Measurements from ENCODE around the gene L1CAM.
A peak's percentile ranks its signal among the peaks of the same experiment; 100 is the strongest.

The L1CAM gene

DNA sequence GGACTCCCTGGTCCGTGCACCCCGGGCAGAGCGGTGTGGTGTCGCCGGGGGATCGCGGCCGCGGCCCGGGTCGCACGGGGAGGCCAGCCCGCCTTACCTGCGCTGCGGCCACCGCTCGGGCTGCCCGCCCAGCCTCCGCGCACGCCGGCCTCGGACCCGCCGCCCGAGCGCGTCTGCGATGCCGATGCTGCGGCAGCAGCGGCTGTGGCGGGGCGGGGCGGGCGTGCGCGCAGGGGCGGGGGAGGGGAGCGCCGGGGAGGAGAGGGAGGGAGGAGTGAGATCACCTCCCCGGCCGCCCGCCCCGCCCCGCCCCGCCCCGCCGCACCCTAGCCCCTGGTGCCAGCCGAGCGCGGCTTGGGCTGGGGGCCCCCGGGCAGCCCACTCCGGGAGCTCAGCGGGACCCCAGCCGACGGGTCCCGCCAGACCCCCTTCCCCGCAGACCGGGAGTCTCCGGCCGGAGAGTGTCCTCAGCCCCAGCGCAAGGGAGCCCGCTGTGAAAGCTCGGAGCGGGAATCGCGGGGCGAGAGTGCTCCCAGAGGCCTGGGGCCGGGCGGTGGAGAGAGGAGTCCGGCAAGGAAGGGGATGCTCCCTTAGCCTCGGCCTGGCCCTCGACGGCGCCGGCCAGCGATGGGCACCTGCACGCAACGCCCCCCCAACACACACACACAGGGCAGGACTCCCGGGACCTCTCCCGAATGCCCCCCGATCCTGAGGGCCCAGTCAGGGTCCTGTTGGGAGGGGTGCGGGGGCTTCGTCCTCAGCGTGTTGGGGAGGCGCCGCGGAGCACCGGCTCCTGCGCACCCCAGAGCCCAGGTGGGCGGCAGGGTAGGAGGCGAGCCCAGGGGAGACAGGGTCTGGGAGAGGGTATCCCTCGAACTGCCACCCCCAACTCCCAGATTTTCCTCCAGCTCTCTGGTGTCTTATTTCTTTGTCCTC, at the start of gene L1CAM:
TSS of gene L1CAM (minus strand) at position 206 of the 936 bp plus-strand sequence. CDS start 10,337 bp downstream, outside the sequence.
- DNase-seq: no peak

- no peak for DNase-seq
Measured at GRCh38 chrX:153935326-153935851, 49.4 kb upstream of the L1CAM start.

DNA sequence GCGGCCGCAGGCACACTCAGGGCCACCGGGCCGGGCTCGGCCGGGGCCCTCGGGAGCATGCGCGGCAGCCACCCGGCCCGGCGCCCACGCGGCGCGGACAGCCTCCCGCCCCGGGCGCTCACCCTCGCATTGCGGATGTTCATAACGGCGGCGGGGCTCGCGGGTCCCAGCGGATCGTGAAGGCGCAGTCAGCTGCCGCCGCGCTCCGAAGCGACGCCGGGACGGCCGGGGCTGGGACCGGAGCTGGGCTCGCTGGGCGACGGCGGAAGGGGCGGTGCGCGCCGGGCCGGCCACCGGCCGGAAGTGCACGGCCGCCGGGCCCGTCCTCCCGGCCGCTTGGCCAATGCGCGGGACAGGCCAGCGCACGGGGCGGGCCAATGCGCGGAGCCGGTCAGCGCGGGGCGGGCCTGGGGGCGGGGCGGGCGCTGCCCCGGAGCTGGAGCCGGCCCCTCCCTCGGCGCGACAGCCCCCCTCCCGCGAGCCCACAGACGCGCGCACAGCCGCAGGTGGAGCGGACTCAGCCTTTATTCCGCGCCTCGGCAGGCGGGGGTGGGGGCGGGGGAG, 48.9 kb upstream of the L1CAM start, which contains the start of gene NAA10:
TSS of gene NAA10 (minus strand) at position 276 of the 564 bp plus-strand sequence. CDS start at position 143, 133 bp downstream.
- peak; percentile 65 for DNase-seq

DNA sequence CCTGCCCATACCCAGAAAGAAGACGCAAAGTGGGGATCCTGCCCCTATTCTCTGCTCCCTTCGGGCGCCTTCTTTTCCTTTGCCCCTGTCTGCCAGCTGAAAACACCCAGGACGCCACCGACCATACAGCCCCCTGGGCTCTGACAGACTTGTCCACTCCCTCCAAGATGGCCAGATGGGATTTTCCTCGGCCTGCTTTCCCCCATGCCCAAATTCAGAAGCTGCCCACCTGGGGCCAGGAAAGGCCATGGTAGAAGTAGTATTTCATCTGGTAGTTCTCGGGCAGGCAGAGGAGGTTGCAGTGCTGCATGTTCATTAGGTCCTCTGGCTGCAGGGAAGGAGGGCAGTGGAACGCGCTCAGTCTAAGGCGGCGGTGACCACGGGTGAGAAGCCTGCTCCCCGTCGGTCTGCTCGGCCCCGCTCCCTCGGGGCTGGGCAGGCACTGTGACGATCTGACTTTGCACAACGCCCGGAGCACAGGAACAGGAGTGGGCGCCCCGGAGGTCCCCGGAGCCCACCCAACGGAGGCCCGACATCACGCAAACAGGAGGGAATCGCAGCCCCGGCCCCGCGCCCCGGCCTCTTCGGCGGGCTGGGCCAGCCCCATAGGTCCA, 48.3 kb upstream of the L1CAM start:
- DNase-seq: no peak

DNA sequence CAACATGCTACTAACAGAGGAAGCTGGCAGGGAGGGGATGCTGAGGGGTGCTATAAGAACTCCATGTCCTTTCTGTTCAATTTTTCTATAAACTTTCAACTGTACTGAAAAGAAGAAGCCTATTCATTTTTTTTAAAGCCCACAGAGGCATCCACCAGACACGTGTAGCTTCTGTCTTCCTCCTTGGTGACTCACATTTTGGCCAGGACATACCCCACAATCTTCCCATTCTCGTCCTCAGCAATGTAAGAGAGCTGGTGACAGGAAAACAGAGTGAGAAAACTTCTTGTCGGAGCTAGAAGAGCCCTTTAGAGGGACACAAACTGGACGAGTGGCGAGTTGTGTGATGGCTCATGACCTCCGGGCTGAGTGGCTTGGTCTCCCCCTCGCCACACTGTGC, 47.8 kb upstream of the L1CAM start:
- DNase-seq: no peak

DNA sequence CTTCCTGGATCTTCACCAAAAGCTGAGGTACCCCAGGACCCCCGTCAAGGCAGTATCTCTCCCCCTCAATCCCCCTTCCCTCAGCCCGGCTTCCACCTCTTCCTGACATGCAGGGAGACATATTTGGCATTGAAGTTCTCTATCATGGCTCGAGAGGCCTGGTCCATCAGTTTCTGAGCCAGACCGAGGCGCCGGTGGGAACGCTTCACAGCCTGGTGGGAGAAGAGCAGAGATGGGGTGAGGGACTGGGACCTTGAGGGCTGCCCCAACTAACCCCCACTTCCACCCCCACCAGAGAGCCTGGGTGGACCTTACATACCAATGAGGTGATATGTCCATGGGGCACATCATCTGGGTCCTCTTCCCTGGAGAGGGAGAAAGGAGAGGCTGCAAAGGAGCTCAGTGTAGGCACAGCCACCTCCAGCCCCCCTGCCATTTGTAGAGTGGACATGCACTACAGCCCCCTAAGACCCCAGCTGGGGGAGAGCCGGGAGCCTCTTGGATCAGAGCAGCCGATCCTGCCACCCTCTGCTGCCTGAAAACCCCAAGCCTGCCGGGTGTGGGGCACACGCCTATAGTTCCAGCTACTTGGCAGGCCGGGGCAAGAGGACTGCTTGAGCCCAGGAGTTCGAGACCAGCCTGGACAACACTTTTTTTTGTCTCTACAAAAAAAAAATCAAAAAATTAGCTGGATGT, 46.4 kb upstream of the L1CAM start:
- DNase-seq: no peak

DNA sequence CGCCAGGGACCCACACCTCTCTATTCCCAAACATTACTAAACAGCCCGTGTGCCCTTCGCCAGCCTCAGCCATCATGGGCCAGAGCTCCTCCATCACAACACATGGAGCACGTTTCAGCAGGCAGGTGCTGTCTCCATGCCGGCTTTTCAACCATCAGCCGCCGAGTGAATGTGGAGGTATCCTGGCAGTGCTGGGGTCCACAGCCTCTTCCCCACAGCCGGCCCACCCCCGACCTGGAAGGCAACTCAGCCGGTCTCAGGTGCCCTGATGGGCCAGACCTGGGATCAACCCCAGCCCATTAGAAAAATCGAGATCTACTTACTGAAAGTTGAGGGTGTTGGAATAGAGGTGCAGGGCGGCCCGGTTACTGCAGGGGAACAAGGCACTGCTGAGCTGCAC, 45.8 kb upstream of the L1CAM start:
- no peak for DNase-seq

DNA sequence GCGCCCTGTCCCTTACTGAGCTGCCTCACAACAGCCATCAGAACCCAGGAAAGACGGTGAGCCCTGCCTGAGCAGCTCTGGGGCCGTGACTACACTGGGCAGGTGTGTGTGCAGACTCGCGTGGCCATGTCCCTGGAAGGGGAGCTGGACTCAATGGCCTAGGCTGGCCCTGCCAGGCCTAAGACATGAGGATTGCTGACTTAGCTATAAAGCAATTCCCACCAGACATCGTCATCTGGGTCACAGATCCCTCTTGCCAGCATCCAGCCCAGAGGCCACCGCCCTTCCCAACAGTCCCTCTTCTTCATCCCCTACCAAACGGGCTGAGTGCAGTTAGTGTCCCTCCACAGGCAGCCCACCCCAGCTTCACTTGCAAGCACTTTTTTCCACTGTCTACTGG, 45.2 kb upstream of the L1CAM start:
- DNase-seq: no peak

- DNase-seq: no peak
Measured at GRCh38 chrX:153930011-153930910, 44.3 kb upstream of the L1CAM start.

DNA sequence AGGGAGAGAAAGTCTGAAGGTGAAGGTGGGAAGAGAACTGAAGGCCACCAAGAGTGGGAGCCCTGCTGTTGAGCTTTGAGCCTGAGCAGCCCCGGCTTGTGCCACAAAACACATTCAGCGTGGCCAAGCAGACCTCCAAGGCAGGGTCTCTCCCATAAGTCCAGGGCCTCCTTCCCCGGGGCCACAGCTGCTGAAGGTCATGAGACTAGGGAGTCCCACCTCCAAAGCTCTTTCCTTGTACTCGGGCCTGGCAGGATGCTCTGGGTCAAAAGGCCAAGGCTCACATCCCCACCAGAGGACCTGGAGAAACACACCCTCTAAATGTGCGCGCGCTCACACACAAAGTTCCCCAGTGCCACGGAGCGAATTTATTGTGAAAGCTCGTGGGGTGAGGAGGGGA, 43.6 kb upstream of the L1CAM start:
- DNase-seq: no peak

GRCh38 chrX:153928846-153929245, 42.9 kb upstream of the L1CAM start:
- DNase-seq: no peak

GRCh38 chrX:153927922-153928760, 42.2 kb upstream of the L1CAM start:
- DNase-seq: peak; percentile 88

DNA sequence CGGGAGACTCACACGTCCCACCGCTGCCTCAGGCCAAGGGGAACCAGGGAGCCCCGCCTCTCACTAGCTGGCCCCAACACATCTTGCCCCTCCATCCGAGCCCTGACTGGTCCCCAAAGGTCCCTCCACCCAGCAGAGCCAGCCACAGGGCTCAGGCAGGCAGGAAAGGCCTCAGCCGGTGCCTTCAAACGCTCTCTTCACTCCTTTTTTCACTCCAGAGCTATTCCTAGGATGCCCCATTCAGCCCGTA, 41.6 kb upstream of the L1CAM start:
- DNase-seq: no peak

GRCh38 chrX:153926858-153927671, 41.1 kb upstream of the L1CAM start:
- DNase-seq: peak; percentile 74

DNA sequence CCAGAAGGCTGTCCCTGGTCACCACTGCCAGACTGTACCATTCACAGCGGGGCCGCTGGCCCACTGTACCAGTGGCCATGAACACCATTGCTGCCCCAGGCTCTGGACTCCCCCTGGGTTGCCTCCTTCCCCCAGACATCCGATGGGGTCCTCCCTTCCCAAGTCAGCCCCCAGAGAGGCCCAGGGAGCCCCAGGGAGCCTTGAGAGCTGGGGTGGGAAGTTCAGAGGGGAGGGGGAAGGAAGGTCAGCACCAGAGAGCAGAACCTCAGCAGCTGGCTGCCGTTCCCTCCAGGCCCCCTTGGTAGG, 40.5 kb upstream of the L1CAM start:
- DNase-seq: no peak

DNA sequence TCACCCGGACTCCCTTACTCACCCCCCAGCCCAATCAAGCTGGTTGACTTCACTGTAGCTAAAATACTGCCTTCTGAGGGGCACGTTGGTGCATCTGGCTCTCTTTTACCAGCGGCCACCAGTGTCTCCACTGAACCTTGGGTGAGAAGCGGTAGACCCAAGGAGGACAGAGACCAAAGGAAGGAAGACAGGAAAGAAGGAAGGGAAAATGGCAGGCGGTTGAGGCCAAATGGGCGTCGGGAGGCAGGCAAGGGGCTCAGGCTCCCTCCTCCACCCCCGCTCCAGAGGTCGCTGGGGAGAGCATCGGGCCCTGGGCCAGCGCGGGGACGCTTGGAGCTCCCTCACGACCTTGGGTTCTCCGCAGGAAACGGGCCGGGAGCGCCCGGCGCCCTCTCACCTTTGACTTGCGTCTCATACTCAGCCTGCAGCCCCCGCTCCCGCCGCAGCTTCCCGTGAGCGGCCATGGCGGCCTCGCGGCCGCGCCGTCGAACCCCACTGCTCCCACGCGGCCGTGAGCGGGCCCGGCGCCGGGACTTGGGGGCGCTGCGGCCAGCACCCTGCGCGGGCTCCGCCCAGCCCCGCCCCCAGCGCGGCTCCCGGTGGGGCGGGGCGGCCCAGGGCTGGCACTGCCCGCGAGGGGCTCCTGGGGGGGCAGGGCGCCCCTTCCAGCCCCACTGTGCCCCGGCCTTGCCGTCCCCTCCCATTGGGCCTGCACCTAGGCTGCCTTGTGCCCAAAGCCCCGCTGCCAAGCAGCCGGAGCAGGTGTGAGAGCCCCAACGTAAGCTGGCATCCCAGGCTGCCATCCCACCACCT, 40.0 kb upstream of the L1CAM start, which contains the start of gene ARHGAP4:
TSS of gene ARHGAP4 (minus strand) at position 526 of the 813 bp plus-strand sequence. CDS start at position 464, 62 bp downstream.
- peak; percentile 69 for DNase-seq

- DNase-seq: no peak
Measured at GRCh38 chrX:153925387-153925738, 39.4 kb upstream of the L1CAM start.

- no peak for DNase-seq
Measured at GRCh38 chrX:153924149-153924861, 38.3 kb upstream of the L1CAM start.
